Neural progenitor cell (in vitro differentiated cells): Measurements from ENCODE around the gene MEST.

Source experiments
- CTCF ChIP-seq: fragments of 200-600 bp; sonication (generic); IDR thresholded peaks from 2 replicates; pipeline ENCODE4 v1.5.1; 2017; ENCODE audit warnings: antibody characterized with exemption, mild to moderate bottlenecking
- EZH2 ChIP-seq: fragments of 200-600 bp; sonication (generic); IDR thresholded peaks from 2 replicates; pipeline ENCODE4 v1.6.1; 2017; ENCODE audit warnings: antibody characterized with exemption, mild to moderate bottlenecking, moderate library complexity
- EZH2phosphoT487 ChIP-seq: fragments of 200-600 bp; sonication (generic); IDR thresholded peaks from 2 replicates; pipeline ENCODE4 v1.6.1; 2017; ENCODE audit warnings: antibody characterized with exemption

DNA sequence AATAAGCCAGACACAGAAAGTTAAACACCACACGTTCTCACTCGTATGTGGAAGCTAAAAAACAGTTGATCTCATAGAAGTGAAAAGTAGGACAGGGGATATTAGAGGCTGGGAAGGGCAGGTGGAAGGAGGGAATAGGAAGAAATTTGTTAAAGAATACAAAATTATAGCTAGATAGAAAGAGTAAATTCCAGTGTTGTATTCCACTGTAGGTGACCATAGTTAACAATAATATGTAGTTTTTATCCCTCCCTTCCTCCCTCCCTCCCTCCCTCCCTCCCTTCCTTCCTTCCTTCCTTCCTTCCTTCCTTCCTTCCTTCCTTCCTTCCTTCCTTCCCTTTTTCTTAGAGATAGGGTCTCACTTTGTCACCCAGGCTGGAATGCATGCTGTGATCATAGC lies 19.9 kb upstream of the MEST start:
- TF ChIP-seq CTCF (no peak), EZH2 (no peak), EZH2phosphoT487 (no peak)
